Erythroblast (primary cell): ENCODE measurements around the gene LYPD4.

ENCODE experiments used
- GATA1 ChIP-seq: IDR thresholded peaks from 2 replicates; pipeline ENCODE4 v1.6.1; 2011; ENCODE audit warnings: low read depth, mild to moderate bottlenecking, control low read depth, low read length, moderate library complexity
- POLR2A ChIP-seq: IDR thresholded peaks from 2 replicates; pipeline ENCODE4 v1.6.1; 2011; ENCODE audit warnings: mild to moderate bottlenecking, low read length

DNA sequence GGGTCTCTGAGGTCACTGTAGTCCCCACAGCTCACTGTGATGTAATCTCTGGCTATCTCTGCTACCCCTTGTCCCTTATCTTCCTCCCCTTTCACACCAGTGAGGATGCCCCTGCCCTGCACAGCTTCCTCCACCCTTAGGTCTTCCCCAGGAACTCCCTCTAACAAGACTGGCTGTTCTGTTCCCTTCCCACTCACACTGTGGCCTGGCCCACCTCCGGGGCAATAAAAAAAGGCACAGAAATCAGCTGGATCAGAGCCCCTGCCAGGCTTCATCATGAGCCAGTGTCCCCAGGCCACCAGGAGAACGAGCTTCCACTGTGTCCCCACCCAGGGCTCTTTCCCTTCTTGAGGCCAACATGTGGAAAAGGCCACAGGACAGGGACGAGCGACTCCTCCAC lies 43.5 kb downstream of the LYPD4 start:
- no peak for TF ChIP-seq POLR2A
- TF ChIP-seq GATA1: no peak
